ENCODE data around the gene RAB11FIP4.

RAB11FIP4 gene

GRCh38 chr17:31405890-31406371 lies 14.5 kb downstream of the RAB11FIP4 start:
- no peak for DNase-seq (ENCODE audit: low read depth in 2 of 2)

GRCh38 chr17:31408586-31408985 lies 17.1 kb downstream of the RAB11FIP4 start:
- no peak for DNase-seq (ENCODE audit: low read depth in 2 of 2)

GRCh38 chr17:31411707-31412285 lies 20.3 kb downstream of the RAB11FIP4 start:
- DNase-seq (ENCODE audit: low read depth in 2 of 2), result no peak

DNA sequence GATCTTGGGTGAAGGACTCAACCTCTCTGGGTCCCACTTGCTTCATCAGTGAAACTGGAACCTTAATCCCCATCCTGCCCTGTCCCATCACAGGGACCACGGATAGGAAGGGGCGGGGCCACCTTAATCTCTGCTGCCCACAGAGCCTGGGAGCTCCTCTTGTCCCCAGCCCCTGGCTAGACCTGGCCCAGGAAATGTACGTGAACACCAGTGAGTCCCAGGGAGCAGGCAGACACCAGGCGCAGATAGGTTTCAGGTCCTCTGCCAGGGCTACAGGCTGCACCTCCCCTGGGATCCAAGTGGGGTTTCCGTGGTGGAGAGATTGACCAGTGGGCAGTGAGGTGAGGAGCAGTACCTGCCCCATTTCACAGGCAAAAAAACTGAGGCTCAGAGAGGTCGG lies 21.0 kb downstream of the RAB11FIP4 start:
- no peak for DNase-seq (ENCODE audit: low read depth in 2 of 2)

DNA sequence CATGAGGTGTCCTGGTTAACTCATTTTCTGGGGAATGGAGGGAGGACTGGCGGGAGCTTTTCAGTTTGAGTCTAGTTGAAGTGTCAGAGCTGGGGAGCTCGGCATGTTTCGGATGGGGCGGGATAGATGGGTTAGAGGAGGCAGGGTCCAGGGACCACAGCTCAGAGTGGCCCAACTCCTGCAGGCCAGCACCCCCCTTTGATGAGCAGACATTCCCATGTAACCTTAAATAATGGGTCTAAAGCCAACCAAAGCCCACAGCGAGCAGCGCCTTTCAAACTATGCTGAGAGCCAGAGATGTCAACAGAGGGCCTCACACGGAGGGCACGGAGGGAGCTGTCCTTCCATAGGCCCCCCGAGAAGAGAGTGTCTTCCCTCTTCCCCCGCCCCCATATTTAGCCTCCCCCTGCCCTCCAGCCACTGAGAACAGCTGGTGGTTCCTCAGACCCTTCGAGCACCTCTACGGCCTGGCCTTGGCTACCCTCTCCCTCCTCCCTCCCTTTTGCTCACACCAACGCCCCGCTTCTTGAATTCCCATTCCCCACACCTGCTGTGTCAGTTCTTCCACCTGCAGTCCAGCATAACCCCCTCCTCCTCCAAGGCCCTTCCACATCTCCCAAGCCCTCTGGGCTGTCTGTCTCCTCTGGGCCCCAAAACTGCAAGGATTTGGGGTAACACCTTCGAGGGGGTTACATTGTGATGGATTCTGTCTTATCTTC lies 21.8 kb downstream of the RAB11FIP4 start:
- no peak for DNase-seq (ENCODE audit: low read depth in 2 of 2)

DNA sequence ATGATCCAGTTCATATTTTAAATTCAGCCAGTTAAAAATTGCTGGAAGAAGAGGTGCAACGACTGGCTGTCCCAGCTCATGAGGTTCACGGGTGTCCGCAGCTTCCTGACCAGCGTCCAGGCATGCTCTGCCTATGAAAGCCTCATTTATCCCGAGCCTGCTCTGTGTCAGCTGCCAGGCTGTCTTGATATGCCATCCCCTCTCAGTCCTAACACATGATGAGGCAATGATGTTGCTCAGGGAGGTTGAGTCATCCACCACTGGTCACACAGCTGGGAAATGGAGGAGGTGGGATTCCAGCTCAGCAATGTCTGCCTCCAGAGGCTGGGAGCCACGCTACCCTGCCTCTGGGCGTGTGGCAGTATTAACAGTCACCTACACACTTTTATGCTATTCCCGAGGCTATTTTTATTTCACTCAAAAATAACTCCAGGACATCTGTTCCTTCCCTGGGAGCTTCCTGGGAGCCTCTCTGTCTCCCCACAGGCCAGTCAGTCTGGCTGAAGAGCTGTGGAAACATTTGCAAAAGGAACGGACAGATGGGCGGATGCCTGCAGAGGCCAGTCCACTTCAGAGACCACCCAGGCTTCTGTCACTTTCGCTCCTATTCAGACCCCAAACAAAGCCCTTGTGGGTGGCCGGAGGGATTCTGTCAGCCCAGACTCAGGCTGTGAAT lies 22.5 kb downstream of the RAB11FIP4 start:
- no peak for DNase-seq (ENCODE audit: low read depth in 2 of 2)

DNA sequence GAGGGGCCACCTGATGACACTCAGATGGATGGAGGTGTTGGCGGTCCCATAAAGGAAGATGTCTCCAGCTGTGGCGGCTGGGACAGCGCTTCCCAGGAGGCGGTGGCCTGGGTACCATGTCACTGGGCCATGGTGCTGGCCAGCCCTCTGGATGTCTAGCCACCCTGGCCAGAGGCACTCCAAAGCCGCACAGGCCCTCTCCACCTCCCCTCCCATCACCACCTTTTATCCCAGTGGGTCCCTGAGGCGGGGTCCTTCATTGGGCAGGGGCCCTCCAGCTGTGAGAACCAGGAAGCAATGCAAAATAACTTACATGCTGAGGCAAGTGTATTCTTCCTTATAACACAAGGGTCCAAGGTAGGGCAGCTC lies 23.1 kb downstream of the RAB11FIP4 start:
- DNase-seq (ENCODE audit: low read depth in 2 of 2), result no peak

DNA sequence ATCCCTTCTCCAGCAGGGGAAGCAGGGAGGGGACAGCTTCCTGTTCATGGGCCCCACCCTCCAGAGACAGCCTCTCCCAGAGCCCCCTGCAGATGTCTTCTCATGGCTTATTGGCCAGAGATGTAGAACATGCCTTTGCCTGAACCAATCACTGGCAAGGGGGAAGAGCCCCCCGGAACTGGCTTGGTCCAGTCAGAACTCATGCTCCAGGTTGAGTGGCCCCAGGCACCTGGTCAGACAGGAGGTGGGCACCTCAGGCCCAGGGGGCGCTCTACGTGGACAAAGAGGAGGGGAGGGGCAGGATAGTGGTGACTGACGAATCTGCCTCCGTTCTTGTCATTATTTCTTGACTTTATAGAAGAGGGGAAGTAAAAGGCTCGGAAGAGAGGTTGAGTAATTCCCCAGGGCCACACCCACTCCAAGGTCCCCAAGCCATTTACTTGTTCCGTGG lies 23.6 kb downstream of the RAB11FIP4 start:
- no peak for DNase-seq (ENCODE audit: low read depth in 2 of 2)

GRCh38 chr17:31415640-31416502 lies 24.4 kb downstream of the RAB11FIP4 start:
- no peak for DNase-seq (ENCODE audit: low read depth in 2 of 2)

DNA sequence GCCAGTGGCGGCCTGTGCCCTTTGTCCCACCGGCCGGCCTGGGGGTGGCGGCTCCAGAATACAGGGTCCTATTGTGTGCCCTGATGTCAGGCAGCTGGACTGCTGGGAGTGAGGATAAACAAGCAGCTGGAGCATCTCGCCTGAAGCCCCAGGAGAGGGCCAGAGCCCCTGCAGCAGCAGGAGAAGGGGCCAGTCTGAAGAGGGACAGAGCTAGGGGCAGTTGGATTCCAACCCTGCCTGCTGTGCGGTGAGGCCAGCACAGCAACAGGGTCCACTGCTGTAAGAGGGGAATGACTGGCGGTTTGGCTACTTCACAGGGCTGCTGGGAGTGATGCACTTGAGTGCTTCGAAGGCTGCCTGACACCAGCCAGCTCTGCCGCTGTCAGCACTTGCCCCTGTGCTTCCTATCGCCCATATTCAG lies 25.0 kb downstream of the RAB11FIP4 start:
- no peak for DNase-seq (ENCODE audit: low read depth in 2 of 2)

DNA sequence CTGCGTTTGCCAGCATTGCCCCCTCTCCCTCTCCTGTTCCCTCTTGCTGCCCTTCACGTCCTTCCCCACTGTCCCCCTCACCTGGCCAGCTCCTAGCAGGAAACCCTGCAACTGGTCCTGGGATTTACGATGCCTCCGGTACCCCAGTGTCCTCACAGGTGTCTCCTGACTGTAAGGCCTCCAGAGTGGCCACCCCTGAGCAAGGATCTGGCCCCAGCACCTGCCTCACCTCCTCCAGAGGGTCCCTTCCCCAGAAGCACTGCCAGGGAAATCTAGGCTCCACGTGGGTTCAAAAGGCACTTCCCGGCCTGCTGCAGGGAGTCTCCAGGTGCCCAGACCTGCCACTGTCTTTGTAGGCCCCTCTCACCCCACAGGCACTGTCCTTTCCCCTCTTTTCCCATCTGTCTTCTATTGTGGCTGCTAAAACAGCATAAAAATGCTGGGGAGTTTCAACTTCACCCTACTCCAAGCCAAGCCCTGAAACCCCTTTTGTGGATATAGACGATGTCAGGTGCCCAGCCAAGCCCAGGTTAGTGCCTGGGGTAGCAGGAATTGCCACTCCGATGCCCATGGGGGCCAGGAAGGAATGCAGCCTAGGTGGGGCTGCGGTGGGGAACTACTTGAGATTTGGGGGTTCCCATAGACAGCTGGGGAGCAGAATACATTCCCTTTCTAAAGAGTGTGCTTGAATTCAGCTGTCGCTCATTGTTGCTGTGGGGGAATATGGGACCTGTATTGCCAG lies 25.7 kb downstream of the RAB11FIP4 start:
- no peak for DNase-seq (ENCODE audit: low read depth in 2 of 2)

DNA sequence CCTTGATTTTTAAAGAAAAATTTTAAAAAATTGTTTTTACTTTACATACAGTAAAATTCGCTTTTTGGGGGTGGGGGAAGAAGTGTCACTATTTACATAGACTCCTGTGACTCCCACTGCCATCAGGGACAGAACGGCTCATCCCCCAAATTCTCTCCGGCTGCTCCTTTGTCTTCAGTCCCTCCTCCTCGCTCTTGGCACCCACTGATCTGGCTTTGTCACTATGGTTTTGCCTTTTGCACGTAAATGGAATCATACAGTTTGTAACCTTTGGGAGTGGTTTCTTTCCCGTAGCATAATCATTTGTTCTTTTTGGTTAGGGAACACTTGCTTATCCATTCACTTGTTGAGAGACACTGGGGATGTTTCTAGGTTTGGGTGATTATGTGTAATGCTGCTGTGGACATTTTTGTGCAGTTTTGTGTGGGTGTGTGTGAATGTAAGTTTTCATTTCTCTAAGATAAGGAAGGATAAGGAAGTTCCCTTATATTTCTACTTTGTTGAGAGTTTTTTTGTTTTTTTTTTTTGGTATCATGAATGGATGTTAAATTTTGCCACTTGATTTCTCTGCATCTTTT lies 27.4 kb downstream of the RAB11FIP4 start:
- no peak for DNase-seq (ENCODE audit: low read depth in 2 of 2)

DNA sequence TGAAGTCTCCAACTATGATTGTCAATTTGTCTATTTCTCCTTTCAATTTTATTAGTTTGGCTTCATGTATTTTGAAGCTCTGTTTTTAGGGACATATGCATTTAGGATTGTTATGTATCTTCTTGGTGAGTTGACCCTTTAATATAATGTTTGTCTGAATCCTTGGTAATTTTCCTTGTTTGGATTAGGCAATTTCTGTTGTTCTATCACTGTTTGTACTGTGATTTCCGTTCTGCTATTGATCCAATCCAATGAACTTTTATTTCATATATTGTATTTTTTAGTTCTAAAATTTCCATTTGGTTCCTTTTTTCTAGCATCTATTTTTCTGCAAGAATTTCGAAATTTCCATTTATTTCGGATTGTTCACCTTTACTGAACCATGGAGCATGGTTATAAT lies 31.0 kb downstream of the RAB11FIP4 start:
- no peak for DNase-seq (ENCODE audit: low read depth in 2 of 2)

DNA sequence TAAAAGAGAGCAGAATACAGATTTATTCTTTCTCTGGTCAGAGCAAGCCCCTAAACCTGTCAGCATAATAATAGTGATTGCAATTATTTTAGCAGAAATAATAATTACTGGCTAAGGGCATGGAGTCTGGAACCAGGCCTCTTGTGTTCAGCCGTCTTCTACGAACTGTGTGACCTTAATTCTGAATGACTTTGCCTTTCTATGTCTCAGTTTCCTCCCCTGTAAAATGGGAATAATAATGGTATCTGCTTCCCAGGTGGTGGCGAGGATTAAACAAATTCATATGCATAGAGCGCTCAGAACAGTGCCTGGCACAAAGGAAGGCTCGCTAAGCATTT lies 33.4 kb downstream of the RAB11FIP4 start:
- no peak for DNase-seq (ENCODE audit: low read depth in 2 of 2)

DNA sequence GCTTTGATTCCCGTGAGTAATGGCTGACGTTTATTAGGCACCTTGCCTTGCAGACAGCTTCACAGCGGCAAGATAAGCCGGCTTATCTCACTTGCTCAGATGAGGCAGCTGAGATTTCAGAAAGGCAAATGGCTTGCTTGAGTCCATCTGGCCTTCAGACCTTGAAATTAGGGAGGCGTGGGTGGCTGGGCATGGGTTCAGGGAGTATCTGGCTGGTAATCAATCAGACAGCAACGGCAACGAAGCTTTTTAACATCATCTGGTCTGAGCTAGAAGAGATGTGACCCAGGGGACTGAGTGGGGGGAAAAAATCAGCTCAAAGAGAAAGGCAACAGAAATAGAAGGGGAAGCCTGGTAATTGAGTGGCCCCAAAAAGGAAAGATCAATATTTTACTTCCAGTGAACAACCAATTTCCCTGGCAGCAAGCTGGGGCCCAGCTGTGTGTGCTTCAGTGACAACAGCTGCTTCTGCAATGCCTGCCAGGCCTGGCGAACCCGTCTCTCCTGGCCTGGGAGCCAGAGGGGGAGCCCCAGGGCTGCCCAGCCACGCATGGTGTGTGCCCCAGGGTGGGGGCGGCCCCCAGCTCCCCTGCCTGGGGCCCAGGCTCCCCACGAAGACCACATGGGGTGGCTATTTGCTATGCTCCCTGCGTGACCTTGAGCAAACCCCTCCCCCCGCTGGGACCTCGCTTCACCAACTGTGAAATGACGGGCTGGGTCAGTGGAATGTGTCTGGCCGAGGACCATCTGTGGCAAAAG lies 34.0 kb downstream of the RAB11FIP4 start:
- DNase-seq (ENCODE audit: low read depth in 2 of 2), result no peak

DNA sequence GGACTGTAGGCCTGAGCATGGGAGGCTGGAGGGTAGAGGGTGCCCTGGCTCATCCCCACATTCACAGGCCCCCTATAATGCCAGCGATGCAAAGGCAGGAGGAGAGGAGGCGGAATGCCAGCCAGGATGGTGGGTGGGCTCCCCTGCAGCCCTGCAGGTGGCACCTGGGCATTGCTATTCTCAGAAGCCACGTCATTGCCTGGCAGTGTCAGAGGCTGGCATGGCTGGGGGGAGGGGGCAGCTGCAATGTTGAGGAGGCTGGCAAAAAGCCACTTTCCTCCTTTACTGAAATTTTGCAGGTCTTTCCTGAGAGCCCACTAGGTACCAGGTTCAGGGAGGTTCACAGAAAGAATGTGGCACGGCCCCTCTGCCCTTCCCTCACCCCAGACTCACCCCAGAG lies 36.2 kb downstream of the RAB11FIP4 start:
- no peak for DNase-seq (ENCODE audit: low read depth in 2 of 2)

DNA sequence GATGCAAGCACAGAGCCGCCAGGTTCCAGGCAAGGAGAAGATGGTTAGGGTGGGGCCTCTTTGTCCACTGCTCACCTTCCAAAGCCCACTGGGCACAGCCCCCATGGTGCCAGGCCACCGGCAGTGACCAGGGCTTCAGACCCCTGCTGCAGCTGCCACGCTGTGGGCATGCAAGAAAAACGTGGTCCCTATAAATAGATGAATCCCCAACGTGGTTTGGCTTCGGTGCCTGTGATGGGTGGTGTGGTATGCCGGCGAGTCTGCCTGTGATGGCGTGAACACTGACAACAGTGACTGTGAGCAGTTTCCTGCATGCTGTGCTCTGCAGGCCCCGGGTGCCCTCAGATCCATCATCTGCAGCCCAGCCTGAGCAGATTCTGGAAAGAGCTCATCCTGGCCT lies 36.6 kb downstream of the RAB11FIP4 start:
- DNase-seq (ENCODE audit: low read depth in 2 of 2), result no peak

- no peak for DNase-seq (ENCODE audit: low read depth in 2 of 2)
Measured at GRCh38 chr17:31428512-31428911, 37.0 kb downstream of the RAB11FIP4 start.

DNA sequence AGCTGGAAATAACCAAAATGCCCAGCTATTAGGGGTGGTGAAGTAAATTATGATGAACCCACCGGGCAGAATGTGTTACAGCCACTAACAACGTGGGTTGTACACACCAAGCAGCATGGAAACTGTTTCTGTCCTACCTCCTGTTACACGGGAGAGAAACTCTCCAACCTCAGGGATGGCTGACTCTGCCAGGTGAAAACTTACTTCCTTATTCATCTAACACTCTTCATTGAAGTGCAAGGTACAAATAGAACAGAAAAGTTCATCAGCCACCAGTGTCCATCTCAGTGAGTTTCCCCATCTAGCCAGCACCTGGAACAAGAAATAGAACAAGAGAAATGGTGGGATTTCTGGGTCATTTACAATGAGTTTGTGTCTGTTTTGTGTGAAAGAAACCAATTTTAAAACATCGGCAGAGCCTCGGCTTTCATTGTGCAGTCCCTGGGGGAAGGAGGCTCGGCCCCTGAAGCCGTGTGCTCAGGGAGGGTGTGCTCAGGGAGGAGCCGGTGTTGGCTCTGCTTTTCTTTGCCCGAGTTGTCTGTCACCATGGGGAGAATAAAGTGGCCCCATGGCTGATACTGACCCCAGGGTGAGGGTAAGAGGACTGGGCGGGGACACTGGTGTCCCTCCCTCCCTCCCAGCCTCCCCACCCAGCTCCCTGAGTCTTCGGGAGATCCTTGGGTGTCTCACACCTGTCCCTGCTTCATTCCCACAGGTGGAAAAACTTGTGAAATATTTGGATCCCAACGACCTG lies 39.8 kb downstream of the RAB11FIP4 start:
- no peak for DNase-seq (ENCODE audit: low read depth in 2 of 2)
